HG02870 (cell line): ENCODE measurements around the gene HENMT1.

Experiments used
- ATAC-seq: cut with Tn5 transposase; IDR thresholded peaks from one replicate; pipeline ENCODE4 v1.9.1; 2021; ENCODE audit warnings: mild to moderate bottlenecking, moderate library complexity; ENCODE audit not compliant: unreplicated experiment

The HENMT1 gene

DNA sequence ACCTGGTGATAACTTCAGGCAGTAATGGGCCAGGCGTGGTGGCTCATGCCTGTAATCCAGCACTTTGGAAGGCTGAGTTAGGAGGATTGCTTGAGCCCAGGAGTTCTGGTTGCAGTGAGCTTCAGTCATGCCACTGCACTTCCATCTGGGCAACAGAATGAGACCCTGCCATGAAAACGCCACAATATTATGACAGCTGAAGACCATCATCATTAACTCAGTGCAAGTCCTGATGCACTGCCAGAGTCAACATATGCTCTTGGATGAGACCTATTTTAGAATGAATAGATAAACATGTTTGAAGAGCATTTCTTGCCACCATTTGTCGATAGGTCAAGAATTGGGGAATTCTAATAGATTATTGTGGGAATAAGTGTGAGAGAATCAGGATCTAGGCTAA, 26.4 kb downstream of the HENMT1 start:
- no peak for ATAC-seq

- ATAC-seq, result no peak
These were observed 32.2 kb downstream of the HENMT1 start for GRCh38 chr1:108628665-108629064.

- no peak for ATAC-seq
These were observed 32.9 kb downstream of the HENMT1 start for GRCh38 chr1:108627951-108628350.

GRCh38 chr1:108627256-108627655, 33.6 kb downstream of the HENMT1 start:
- no peak for ATAC-seq

- no peak for ATAC-seq
These were observed 36.8 kb downstream of the HENMT1 start for GRCh38 chr1:108624069-108624468.

GRCh38 chr1:108617724-108618056, 43.2 kb downstream of the HENMT1 start:
- no peak for ATAC-seq

- no peak for ATAC-seq
These were observed 43.7 kb downstream of the HENMT1 start for GRCh38 chr1:108617008-108617723.

- no peak for ATAC-seq
These were observed 45.3 kb downstream of the HENMT1 start for GRCh38 chr1:108615544-108615943.

GRCh38 chr1:108612496-108612895, 48.4 kb downstream of the HENMT1 start:
- ATAC-seq, result no peak

DNA sequence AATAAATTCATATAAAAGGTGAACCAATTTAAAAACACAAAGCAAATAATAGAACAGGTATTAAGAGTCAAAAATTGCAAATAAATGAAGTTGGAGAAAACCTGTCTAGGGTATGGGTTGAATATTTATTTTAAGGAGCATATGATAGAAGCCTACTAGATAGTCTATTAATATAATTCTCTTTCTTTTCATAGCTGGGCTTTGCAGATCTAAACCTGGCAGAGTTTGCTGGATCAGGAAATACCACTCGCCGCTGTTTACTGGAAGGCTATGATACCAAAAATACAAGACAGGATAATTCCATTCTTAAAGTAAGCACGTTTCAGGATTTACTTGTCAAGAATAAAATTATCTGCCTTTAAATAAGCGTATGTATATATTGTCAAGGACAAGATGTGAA, 48.9 kb downstream of the HENMT1 start:
- no peak for ATAC-seq

DNA sequence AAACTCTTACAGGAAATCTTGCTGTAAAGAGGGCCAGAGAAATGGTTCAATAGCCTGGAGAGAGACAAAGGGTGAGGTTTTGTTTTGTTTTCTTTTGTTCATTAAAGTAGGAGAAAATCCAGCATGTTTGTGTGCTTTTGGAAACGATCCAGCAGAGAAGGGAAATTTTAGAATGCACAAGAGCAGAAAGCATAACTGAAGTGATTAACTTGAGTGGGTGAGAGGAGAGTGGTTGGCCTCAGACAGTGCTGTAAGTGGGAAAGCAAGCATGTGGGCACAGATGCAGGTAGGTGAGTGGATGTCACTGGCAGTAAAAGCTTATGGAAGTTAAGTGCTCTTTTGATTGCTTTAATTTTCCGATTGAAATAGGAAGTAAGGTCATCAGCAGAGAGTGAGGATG, 50.8 kb downstream of the HENMT1 start:
- ATAC-seq, result no peak

DNA sequence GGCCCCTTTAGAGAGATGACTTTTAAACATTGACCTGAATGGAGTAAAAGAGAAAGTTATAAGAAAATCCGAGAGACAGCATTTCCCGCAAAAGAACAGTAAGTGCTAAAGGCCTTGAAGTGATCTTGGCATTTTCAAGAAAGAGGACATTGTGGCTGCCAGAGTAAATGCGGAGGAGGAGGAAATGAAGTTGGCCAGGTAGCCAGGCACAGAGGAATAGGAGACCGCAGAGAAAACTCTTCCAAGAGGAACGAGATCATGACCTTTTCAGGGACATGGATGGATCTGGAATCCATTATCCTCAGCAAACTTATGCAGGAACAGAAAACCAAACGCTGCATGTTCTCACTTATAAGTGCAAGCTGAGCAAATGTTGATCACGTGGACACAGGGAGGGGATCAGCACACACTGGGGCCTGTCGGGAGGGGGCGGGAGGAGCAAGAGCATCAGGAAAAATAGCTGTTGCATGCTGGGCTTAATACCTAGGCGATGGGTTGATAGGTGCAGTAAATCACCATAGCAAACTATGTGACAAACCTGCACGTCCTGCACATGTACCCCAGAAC, 51.3 kb downstream of the HENMT1 start:
- no peak for ATAC-seq

DNA sequence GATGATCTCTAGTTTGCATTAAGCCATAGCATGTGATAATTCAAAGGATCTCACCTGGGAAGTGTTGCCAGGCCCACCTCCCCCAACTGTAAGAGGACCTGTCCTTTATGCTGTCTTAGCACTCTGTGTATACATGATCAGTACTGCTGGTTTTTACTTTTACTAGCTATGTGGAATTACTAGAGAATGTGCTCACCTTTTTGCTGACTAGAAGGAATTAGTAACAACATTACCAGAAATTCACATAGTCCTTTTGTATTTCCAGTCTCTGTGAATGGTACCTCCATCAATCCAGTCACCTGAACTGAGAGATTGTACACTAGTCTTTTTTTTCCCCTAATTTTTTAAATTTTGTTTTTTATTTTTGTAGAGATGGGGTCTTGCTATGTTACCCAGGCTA, 54.4 kb downstream of the HENMT1 start:
- ATAC-seq, result no peak

DNA sequence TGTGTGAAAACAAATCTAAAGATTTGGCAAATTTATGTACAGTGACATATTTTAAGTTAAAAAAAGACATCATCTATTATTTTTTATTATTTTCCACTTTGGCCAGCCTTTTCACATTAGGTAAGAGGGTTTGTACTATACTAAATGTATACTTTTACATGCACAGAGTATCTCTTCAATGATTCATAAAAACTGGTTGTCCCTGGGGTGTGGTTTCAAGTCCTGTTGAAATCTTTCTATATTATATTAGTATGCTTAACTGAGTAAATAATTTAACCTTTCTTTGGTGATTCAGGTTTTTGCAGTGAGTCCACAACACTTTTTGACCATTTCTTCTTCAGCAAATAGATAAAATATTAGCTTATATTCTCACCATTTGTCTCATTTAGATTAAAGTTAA, 55.3 kb downstream of the HENMT1 start:
- ATAC-seq, result no peak

DNA sequence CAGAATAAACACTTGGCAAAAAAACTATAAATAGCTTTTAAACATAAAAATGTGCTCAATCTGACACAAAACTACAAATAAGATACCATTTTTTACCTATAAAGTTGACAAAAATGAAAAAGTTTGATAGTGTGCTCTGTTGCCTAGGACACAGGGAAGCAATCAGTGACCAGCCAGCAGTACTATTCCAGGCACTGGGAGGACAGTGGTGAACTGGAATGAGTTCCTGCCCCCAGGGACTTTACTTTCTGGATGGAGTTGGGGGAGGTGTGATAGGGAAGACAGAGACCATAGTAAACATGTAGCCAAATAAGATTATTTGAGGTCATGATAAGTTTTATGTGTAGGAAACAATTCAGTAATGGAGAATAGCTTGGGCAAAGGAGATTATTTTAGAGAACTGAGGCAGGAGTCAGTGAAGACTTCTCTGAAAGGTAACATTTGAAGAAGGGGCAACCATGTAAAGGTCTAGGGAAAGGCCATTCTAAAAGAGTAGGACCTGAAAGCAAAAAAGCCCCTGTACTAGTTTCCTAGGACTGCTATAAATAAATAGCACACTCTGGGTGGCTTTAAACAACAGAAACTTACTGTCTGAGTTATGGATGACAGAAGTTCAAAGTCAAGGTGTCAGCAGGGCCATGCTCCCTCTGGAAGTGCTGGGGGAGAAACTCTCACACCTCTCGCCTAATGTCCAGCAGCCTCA, 59.0 kb downstream of the HENMT1 start:
- no peak for ATAC-seq

- ATAC-seq, result no peak
These were observed 60.4 kb downstream of the HENMT1 start for GRCh38 chr1:108600504-108600903.

- no peak for ATAC-seq
These were observed 62.6 kb downstream of the HENMT1 start for GRCh38 chr1:108598340-108598739.
